ENCODE results near the gene RNF182.
"Not testable (repeated sequence)": the region's sequence is repeated elsewhere in the genome, so short reads cannot be mapped to it uniquely, and the experiment has no call there.

Gene RNF182

GRCh38 chr6:14016432-14016831 lies 91.7 kb downstream of the RNF182 start:
- TF ChIP-seq, protein P1, sequence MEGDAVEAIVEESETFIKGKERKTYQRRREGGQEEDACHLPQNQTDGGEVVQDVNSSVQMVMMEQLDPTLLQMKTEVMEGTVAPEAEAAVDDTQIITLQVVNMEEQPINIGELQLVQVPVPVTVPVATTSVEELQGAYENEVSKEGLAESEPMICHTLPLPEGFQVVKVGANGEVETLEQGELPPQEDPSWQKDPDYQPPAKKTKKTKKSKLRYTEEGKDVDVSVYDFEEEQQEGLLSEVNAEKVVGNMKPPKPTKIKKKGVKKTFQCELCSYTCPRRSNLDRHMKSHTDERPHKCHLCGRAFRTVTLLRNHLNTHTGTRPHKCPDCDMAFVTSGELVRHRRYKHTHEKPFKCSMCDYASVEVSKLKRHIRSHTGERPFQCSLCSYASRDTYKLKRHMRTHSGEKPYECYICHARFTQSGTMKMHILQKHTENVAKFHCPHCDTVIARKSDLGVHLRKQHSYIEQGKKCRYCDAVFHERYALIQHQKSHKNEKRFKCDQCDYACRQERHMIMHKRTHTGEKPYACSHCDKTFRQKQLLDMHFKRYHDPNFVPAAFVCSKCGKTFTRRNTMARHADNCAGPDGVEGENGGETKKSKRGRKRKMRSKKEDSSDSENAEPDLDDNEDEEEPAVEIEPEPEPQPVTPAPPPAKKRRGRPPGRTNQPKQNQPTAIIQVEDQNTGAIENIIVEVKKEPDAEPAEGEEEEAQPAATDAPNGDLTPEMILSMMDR (IDR thresholded peaks at IDR 0.05; ENCODE audit: borderline replicate concordance, control extremely low read depth, extremely low read depth, insufficient read depth, missing control alignments), result no peak
- in situ Hi-C loops (cut with MboI; ENCODE audit: low sequenced_read_pairs, unreplicated experiment), result no loop called here
- no peak for DNase-seq (ENCODE audit: low spot score)

DNA sequence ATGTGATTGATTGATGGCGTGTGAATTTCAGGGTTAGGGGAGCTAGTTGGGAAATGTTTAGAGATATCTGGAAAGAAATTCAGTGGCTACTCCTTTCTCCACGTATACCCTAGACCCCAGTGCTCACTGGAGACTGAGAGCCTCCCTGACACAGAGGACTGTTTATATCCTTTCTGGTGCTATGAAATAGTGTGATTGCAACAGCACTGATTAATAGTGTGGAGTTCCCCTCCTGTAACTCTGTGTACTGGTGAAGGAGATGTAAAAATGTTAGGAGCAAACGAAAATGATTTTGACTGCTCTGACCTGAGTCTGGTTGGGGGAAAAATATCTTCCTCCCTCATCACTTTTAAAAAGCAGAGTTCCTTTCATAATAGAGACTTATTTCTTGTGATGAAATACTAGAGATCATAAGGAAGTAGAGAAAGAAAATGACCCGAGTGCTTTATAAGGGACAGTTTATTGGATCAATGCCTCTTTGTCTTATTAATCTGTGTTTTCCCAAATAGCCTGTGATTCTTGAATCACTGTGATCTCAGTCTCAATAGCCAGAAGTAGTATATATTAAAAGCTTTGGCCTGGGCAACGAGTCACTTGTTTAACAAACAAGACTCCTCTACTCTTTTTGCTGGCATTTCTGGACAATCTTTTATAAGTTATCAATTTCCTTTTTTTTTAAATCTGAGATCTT lies 92.3 kb downstream of the RNF182 start:
- in situ Hi-C loops (cut with MboI; ENCODE audit: low sequenced_read_pairs, unreplicated experiment), result no loop called here
- TF ChIP-seq, protein P1 (IDR thresholded peaks at IDR 0.05; ENCODE audit: borderline replicate concordance, control extremely low read depth, extremely low read depth, insufficient read depth, missing control alignments), result no peak
- DNase-seq (ENCODE audit: low spot score), result no peak

DNA sequence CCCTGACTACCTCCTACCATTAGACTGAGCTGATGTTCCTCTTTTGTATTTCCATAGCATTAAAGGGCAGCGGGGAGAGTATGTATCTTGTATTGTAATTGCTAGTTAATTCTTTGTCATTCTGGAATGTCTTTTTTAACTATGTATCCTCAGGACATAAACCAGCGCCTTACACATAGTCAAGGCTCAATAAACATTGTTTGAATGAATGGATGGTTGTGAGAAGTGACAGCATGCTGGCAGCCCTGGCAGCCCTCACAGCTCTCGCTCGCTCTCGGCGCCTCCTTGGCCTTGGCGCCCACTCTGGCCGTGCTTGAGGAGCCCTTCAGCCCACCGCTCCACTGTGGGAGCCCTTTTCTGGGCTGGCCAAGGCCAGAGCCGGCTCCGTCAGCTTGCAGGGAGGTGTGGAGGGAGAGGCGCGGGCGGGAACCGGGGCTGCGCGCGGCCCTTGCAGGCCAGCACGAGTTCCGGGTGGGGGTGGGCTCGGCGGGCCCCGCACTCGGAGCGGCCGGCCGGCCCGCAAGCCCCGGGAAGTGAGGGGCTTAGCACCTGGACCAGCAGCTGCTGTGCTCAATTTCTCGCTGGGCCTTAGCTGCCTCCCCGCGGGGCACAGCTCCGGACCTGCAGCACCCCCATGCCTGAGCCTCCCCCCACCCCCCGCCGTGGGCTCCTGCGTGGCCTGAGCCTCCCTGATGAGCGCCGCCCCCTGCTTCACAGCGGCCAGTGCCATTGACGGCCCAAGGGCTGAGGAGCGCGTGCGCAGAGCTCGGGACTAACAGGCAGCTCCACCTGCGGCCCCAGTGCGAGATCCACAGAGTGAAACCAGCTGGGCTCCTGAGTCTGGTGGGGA lies 93.1 kb downstream of the RNF182 start:
- in situ Hi-C loops (cut with MboI; ENCODE audit: low sequenced_read_pairs, unreplicated experiment), result no loop called here
- DNase-seq (ENCODE audit: low spot score), result no peak
- TF ChIP-seq, protein P1 (IDR thresholded peaks at IDR 0.05; ENCODE audit: borderline replicate concordance, control extremely low read depth, extremely low read depth, insufficient read depth, missing control alignments), result no peak

GRCh38 chr6:14018559-14018958 lies 93.8 kb downstream of the RNF182 start:
- DNase-seq (ENCODE audit: low spot score); in situ Hi-C loops (cut with MboI; ENCODE audit: low sequenced_read_pairs, unreplicated experiment): not testable (repeated sequence)

DNA sequence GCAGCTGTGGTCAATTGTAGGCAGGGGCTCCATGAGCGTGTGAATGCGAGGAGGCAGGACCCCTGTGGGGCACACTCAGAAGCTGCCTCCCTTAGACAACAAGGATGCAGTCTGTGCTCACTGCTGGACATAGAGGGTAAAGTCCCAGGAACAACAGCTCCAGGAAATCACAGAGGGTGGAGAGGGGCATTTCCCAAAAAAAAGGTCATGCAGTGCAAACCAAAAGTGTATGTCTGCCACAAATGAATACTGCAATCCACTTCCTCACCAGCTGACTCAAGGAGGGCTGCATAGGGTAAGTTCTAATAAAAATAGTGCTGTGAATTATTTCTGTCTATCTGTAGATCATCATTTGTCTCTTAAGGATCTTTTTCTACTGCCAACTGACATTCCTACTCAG lies 95.8 kb downstream of the RNF182 start:
- TF ChIP-seq, protein P1 (IDR thresholded peaks at IDR 0.05; ENCODE audit: borderline replicate concordance, control extremely low read depth, extremely low read depth, insufficient read depth, missing control alignments), result no peak
- in situ Hi-C loops (cut with MboI; ENCODE audit: low sequenced_read_pairs, unreplicated experiment), result no loop called here

GRCh38 chr6:14021449-14021848 lies 96.7 kb downstream of the RNF182 start:
- DNase-seq (ENCODE audit: low spot score), result no peak
- in situ Hi-C loops (cut with MboI; ENCODE audit: low sequenced_read_pairs, unreplicated experiment), result no loop called here
- TF ChIP-seq, protein P1 (IDR thresholded peaks at IDR 0.05; ENCODE audit: borderline replicate concordance, control extremely low read depth, extremely low read depth, insufficient read depth, missing control alignments), result no peak

More for the DNA sequence above, 95.8 kb downstream of the RNF182 start:
- no peak for DNase-seq (ENCODE audit: low spot score)

DNA sequence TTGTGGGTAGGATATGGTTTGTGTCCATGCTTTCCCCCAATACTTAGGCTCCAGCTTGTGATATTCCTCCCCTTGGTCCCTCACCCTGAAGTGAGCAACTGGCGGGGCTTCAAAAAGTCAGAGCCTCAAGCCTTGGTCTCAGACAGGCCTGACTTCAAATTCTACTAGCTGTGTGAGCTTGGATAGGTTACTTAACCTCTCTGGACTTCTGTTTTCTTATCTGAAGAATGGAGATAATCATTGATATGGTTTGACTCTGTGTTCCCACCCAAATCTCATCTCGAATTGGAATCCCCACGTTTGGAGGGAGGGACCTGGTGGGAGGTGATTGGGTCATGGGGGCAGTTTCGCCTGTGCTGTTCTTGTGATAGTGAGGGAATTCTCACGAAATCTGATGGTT lies 97.9 kb downstream of the RNF182 start:
- TF ChIP-seq, protein P1 (IDR thresholded peaks at IDR 0.05; ENCODE audit: borderline replicate concordance, control extremely low read depth, extremely low read depth, insufficient read depth, missing control alignments), result no peak
- in situ Hi-C loops (cut with MboI; ENCODE audit: low sequenced_read_pairs, unreplicated experiment), result no loop called here
- DNase-seq (ENCODE audit: low spot score), result no peak
